NCI-H128 (cell line): Measurements from ENCODE around the gene AGTR1.
"Not testable (repeated sequence)": the region's sequence is repeated elsewhere in the genome, so short reads cannot be mapped to it uniquely, and the experiment has no call there.

ENCODE experiments used
- DNase-seq: peaks from one replicate; lab custom pipeline; 2025; ENCODE audit not compliant: unreplicated experiment; lab: John Stamatoyannopoulos, UW

The AGTR1 gene

GRCh38 chr3:148757238-148758215 lies 59.8 kb downstream of the AGTR1 start:
- no peak for DNase-seq

GRCh38 chr3:148758303-148758884 lies 60.7 kb downstream of the AGTR1 start:
- DNase-seq: no peak

GRCh38 chr3:148759430-148759829 lies 61.7 kb downstream of the AGTR1 start:
- no peak for DNase-seq

DNA sequence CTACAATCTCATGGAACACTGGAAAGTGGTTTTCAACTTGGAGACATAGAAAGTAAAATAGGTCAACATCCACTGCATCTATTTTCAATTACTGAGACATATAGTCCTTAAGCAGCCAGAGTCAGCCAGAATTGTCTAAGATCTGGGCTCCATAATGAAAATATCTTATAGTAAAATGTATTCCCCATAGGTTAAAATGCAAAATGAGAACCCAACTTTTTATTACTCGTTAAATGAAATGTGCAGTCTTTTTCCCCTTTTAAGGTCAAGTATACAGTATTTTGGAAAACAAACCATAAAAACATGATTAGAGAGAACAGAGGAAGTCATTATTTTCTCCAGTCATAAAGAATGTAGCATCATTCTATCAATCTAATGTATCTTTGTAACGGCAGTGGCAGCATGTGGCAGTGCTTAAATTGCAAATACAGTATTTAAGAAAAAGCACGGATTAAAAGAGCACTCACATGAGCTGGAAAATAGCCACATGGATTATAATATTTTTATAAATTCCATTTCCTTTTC lies 65.5 kb downstream of the AGTR1 start:
- no peak for DNase-seq

DNA sequence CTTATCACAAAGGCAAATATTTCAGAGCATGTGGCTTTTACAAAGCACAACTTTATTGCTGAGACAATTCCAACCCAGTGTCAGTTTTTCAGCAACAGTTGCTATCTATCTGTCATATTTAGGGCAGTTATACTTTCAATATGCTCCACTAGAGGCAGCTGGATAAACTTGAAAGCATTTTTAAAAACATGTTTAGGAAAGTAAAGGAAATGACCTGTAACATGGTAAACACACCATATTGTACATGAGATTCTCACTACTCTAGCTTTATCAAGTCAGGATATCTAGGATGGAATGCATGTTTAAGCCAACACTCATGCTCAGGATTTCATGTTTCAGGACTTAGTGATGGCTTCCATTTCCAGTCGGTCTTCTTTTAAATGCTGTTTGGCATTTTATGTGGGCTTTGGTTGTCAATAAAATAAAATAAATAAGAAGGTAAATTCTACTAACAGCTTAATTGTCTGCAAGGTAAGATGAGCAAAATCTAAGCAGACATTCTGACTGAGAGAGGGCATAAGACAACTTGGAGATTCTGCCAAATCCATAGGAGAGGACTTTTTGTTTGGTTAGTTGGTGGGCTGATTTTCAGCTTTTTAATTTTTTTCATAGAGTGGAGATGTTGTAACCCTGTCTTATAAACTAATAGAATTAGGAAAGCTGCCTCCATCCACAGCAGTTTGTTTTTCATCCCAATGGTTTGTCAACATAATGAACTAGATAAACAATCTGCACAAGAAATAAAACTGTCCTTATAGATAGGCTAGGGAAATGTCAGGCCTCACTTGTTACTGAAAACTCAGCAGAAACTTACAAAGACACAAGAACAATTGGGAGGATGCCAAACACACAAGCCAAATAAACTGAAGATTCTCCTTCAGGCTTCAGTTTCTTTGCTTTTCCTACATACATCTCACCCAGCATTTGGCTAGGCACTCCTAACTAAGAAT lies 66.6 kb downstream of the AGTR1 start:
- DNase-seq: no peak

DNA sequence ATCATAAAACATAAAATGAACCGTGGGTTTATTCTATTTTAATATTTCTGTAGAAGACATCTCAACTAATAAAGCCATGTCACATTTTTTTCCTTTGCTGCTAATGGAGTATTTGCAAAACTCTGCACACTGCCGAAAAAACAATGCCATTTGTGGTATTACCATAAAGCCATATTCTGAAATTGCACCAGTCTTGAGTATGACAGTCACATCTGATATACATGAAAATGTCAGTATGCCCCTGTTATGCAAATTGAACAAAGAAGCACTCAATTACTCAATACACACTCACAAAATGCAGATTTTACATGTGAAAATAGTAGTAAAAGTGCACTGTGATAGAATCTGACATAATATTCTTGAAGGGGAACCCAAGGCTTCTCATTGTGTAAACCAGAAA lies 74.7 kb downstream of the AGTR1 start:
- no peak for DNase-seq

- no peak for DNase-seq
Observed at GRCh38 chr3:148772835-148773234, 75.1 kb downstream of the AGTR1 start.

DNA sequence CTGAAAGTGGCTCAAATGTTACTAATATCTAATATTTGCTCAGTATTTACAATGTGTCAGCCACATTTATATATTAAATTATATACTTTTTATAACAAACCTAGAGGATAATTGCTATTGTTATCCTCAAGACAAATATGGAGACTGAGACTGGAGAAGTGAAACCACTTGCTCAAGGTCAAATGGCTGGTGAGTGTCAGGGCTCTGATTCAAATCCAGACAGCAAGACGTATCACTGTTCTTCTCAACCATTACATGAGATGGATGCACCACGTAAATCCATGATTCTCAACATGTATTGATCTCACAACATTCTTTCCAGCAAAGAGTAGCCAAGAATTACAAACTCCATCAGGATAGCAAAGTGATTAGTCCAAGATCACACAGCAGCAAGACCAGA lies 76.1 kb downstream of the AGTR1 start:
- no peak for DNase-seq

GRCh38 chr3:148778926-148779325 lies 81.2 kb downstream of the AGTR1 start:
- no peak for DNase-seq

- DNase-seq: not testable (repeated sequence)
Observed at GRCh38 chr3:148785026-148785425, 87.3 kb downstream of the AGTR1 start.

DNA sequence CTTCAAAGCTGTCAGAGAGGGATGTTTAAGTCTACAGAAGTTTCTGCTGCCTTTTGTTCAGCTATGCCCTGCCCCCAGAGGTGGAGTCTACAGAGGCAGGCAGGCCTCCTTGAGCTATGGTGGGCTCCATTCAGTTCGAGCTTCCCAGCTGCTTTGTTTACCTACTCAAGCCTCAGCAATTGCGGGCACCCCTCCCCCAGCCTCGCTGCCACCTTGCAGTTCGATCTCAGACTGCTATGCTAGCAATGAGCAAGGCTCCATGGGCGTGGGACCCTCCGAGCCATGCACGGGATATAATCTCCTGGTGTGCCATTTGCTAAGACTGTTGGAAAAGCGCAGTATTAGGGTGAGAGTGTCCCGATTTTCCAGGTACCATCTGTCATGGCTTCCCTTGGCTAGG lies 88.5 kb downstream of the AGTR1 start:
- not testable (repeated sequence) for DNase-seq

DNA sequence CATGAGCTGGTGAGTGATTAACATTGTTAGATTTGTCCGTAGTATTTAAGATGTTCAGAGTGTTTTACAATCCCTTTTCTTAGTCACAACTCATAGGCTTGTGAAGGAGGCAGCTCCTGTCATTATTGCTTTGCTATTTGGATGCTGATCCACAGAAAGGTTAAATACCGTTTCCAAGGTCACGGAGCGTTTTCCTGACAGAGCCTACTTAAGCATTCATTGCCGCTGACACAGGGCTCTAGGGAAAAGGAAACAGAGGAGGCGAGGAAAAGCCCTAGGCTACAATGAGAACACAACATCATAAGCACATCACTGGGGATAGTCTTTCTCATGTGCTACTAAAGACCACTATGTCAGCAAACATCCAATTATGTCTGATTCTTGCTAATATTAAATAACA lies 91.4 kb downstream of the AGTR1 start:
- no peak for DNase-seq

DNA sequence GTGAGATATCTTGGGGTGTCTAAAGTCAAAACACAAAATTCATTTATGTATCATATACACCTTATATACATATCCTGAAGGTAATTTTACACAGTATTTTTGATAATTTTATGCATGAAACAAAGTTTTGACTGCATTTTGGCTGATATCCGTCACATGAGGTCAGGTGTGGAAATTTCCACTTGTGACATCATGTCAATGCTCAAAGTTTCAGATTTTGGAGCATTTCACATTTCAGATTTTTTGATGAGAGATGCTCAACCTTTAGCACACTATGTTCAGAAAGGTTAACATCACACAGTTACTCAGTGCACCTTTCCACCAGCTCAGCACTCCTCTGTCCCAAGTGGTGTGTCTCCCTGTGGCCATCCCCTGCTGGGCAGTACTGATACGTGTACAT lies 92.2 kb downstream of the AGTR1 start:
- no peak for DNase-seq

DNA sequence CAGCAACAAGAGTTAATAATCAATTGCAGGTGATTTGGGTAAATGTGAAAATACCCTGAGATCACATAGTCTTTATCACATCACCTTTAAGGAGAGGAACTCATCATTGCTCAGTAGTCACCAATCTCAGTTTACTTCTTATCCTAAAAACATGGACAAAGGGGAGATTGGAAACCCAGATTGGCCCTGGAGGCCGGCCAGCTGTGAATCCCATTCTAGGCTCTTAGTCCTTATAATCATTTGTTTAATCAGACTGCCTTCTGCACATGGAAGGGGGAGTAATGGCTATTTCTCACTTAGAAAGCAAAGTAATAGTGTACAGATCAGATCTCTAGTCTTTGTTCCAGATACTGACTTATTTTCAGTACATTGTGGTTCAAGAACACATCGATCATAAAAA lies 92.7 kb downstream of the AGTR1 start:
- DNase-seq: no peak

DNA sequence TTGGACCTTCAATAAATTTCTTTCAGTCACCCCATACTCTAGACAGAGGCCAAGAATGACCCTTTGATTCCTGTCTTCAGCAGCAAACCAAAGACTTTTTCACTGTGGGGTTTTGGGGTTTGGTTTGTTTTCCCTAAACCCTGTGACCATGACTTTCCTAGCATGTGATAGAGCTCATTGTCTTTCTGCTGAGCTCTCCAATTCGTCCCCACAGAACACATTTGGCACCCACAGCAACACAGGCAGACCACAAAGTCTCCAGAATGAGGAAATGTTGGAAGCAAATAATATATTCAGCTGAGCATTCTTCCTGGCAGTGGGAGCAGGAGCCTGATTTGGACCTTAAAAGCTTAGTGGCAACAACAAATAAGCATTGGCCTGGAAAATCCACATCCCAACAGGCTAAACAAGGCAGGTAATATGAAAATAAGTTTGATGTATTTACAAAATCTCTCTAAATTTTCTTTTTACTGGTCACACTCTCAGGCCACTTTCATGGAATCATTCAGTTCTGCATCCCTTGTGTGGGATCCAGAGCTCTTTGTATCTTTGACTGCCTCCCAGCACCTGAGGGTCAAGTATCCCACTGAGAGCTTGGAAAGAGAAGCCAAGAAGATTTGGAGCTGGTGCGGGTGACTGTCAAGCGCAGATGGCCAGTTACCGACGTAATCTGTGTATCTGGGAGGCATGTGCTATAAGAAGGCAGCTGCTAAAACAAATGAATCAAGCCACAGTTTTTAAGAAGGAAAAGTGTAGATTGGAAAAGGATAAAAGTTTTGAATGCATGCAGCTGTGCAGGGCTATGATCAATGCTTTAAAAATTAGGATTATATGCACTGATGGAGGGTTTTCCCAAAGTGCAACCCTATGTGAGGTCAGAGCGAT lies 93.4 kb downstream of the AGTR1 start:
- DNase-seq: no peak

- DNase-seq: no peak
Observed at GRCh38 chr3:148791920-148792319, 94.2 kb downstream of the AGTR1 start.

DNA sequence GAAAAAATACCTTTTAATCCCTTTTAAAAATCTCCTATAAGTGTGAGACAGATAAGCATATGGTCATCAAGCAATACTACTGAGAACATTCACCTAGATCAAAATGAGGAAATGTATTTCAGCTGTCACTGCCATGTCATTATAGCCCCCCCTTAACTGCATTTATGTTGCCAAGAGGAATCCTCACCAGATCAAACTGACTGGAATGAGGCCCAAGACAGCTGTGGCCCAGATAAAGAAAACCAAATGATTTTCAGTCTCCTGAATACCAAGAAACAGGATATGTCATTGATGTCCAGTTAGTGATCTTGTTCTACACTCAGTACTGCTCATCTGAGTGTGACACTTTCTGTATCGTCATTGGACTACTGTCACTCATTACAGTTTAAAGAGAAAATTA lies 94.8 kb downstream of the AGTR1 start:
- DNase-seq: no peak
